Liver (tissue), 9 donors: ENCODE measurements around the gene PRR23E. TPM values are rescaled to one million over a fixed set of nuclear protein-coding genes. Genes with fewer than 3 reads are reported as not detected.

Source experiments
- DNase-seq: peaks from one replicate; pipeline ENCODE4 v3.0.0-alpha.2; 2017; ENCODE audit warnings: low spot score
- H3K27ac ChIP-seq, 2 donors: one replicate each; pipeline ENCODE4 v1.7.0; 2013; ENCODE audit warnings: inconsistent platforms in 2 of 2, low read length in 2 of 2, control low read depth in 1 of 2, low read depth in 1 of 2, mild to moderate bottlenecking in 1 of 2
- H3K27me3 ChIP-seq, 4 donors: one replicate each; pipeline versions ENCODE4 v1.6.1 to v1.7.0; 2013; ENCODE audit warnings: low read length in 3 of 4, inconsistent platforms in 1 of 4, mild to moderate bottlenecking in 1 of 4, moderate library complexity in 1 of 4; ENCODE audit not compliant: control insufficient read depth in 4 of 4, insufficient read depth in 4 of 4
- H3K36me3 ChIP-seq, 4 donors: one replicate each; pipeline versions ENCODE4 v1.6.1 to v1.7.0; 2013; ENCODE audit warnings: low read length in 3 of 4, mild to moderate bottlenecking in 3 of 4, low read depth in 1 of 4, moderate library complexity in 1 of 4; ENCODE audit not compliant: control insufficient read depth in 4 of 4, insufficient read depth in 3 of 4
- H3K4me1 ChIP-seq, 4 donors: one replicate each; pipeline versions ENCODE4 v1.6.1 to v1.7.0; 2013; ENCODE audit warnings: low read length in 3 of 4, mild to moderate bottlenecking in 3 of 4, moderate library complexity in 1 of 4; ENCODE audit not compliant: control insufficient read depth in 4 of 4, insufficient read depth in 4 of 4
- H3K4me3 ChIP-seq, 3 donors: one replicate each; pipeline versions ENCODE4 v1.6.1 to v1.7.0; 2013; ENCODE audit warnings: low read length in 3 of 3, control low read depth in 1 of 3, low read depth in 1 of 3, mild to moderate bottlenecking in 1 of 3
- H3K9ac ChIP-seq, 2 donors: one replicate each; pipeline ENCODE4 v1.7.0; 2013; ENCODE audit warnings: low read length in 2 of 2, mild to moderate bottlenecking in 2 of 2, moderate library complexity in 2 of 2, control low read depth in 1 of 2, low read depth in 1 of 2
- H3K9me3 ChIP-seq, 4 donors: one replicate each; pipeline versions ENCODE4 v1.6.1 to v1.7.0; 2013; ENCODE audit warnings: low read length in 3 of 4; ENCODE audit not compliant: control insufficient read depth in 4 of 4
- EGR1 ChIP-seq, 2 donors: IDR thresholded peaks; 2 replicates each; pipeline ENCODE4 v1.6.1; 2016 to 2018; ENCODE audit warnings: antibody characterized with exemption in 2 of 2, low read depth in 2 of 2
- FOXA1 ChIP-seq: IDR thresholded peaks from 2 replicates; pipeline ENCODE4 v1.6.1; 2016; ENCODE audit warnings: antibody characterized with exemption
- FOXA2 ChIP-seq: IDR thresholded peaks from 2 replicates; pipeline ENCODE4 v1.6.1; 2016; ENCODE audit warnings: antibody characterized with exemption
- GABPA ChIP-seq, 2 donors: IDR thresholded peaks in 1 of 2; conservative IDR thresholded peaks in 1 of 2; 2 replicates each; pipeline ENCODE4 v1.6.1; 2016; ENCODE audit warnings: antibody characterized with exemption in 2 of 2, mild to moderate bottlenecking in 1 of 2, moderate library complexity in 1 of 2
- HNF4A ChIP-seq, 2 donors: conservative IDR thresholded peaks; 2 replicates each; pipeline ENCODE4 v1.6.1; 2016; ENCODE audit warnings: antibody characterized with exemption in 2 of 2, mild to moderate bottlenecking in 2 of 2
- HNF4G ChIP-seq: IDR thresholded peaks from 2 replicates; pipeline ENCODE4 v1.6.1; 2016; ENCODE audit warnings: antibody characterized with exemption
- JUND ChIP-seq, 2 donors: IDR thresholded peaks; 2 replicates each; pipeline ENCODE4 v1.6.1; 2016; ENCODE audit warnings: antibody characterized with exemption in 2 of 2
- MAX ChIP-seq: IDR thresholded peaks from 2 replicates; pipeline ENCODE4 v1.6.1; 2016; ENCODE audit warnings: antibody characterized with exemption
- RAD21 ChIP-seq, 2 donors: IDR thresholded peaks; 2 replicates each; pipeline ENCODE4 v1.6.1; 2016; ENCODE audit warnings: antibody characterized with exemption in 2 of 2, mild to moderate bottlenecking in 2 of 2
- RXRA ChIP-seq, 2 donors: IDR thresholded peaks; 2 replicates each; pipeline ENCODE4 v1.6.1; 2017 to 2018; ENCODE audit warnings: antibody characterized with exemption in 2 of 2, mild to moderate bottlenecking in 1 of 2
- SP1 ChIP-seq: IDR thresholded peaks from 2 replicates; pipeline ENCODE4 v1.6.1; 2018; ENCODE audit warnings: antibody characterized with exemption, mild to moderate bottlenecking
- TAF1 ChIP-seq: conservative IDR thresholded peaks from 2 replicates; pipeline ENCODE4 v1.6.1; 2016; ENCODE audit warnings: antibody characterized with exemption, mild to moderate bottlenecking
- YY1 ChIP-seq: IDR thresholded peaks from 2 replicates; pipeline ENCODE4 v1.6.1; 2016; ENCODE audit warnings: antibody characterized with exemption, mild to moderate bottlenecking
- WGBS: extraction: QIAGEN DNeasy Blood & Tissue Kit; methylation state at CpG from one replicate; pipeline ENCODE4 v1.1.7; 2013; 5-methylcytosine and 5-hydroxymethylcytosine counted together
- polyA plus RNA-seq, 2 donors: library from polyadenylated mRNA; stranded (reverse) in 1 of 2; unstranded in 1 of 2; fragments of 200-250 nt in 1 of 2; fragments of >200 nt in 1 of 2; fragmentation: Nextera tagmentation in 1 of 2; extraction: Ambion mirVana in 1 of 2; gene quantifications; one replicate each; pipeline versions ENCODE4 v1.2.1 to v1.2.3, GENCODE V29; 2013 to 2015
- total RNA-seq, 2 donors: library from RNA; depleted of rRNA; stranded (reverse); fragments of >200 nt; gene quantifications; one replicate each; pipeline ENCODE4 v1.2.3, GENCODE V29; 2014
- TF ChIP-seq, protein P1 (sequence below): fragments of 150-350 bp; IDR thresholded peaks from 2 replicates; pipeline ENCODE4 v1.5.1; 2017; ENCODE audit warnings: improper control_type of control experiment, low read depth, low read length; ENCODE audit not compliant: missing input control
- TF ChIP-seq, protein P2 (sequence below): IDR thresholded peaks from 2 replicates; pipeline ENCODE4 v1.6.1; 2016; ENCODE audit warnings: antibody characterized with exemption
- TF ChIP-seq, protein P3 (sequence below): IDR thresholded peaks from 2 replicates; pipeline ENCODE4 v1.6.1; 2016; ENCODE audit warnings: antibody characterized with exemption, mild to moderate bottlenecking
- donor health status: healthy.
- donor health status: healthy.
- donor health status: healthy.
- donor health status: healthy.
- donor health status: healthy.

PRR23E gene
- total and polyA plus RNA-seq, 4 donors, result not detected

- TF ChIP-seq FOXA1 (no peak), YY1 (no peak), JUND (IDR thresholded peaks at IDR 0.05) (no peak), RAD21 (IDR thresholded peaks at IDR 0.05) (no peak), MAX (no peak)
Observed at GRCh38 chr3:127173516-127174166, 19.3 kb upstream of the PRR23E start (continued).

- Histone ChIP-seq H3K4me1 (no peaks in the 10 kb centered on the region), H3K27me3 (no peaks in the 10 kb centered on the region), H3K27ac (no peak overlapping the region), H3K9me3 (peaks cover 0 to under 1% (median 0%) of the 10 kb centered on the region in 4 donors), H3K4me3 (no peak overlapping the region), H3K9ac (no peak overlapping the region), H3K36me3 (no peaks in the 10 kb centered on the region)
- TF ChIP-seq JUND (IDR thresholded peaks at IDR 0.05) (no peak), HNF4G (no peak), SP1 (no peak), YY1 (no peak), RAD21 (IDR thresholded peaks at IDR 0.05) (no peak), MAX (no peak), GABPA (IDR thresholded peaks at IDR 0.05 in 1 of 2, conservative IDR thresholded peaks at IDR 0.05 in 1 of 2) (no peak), TAF1 (no peak), FOXA1 (no peak), EGR1 (IDR thresholded peaks at IDR 0.05; ENCODE audit: low read depth in 2 of 2) (no peak), RXRA (IDR thresholded peaks at IDR 0.05) (no peak), FOXA2 (no peak), HNF4A (conservative IDR thresholded peaks at IDR 0.05) (no peak)
- TF ChIP-seq, protein P1, sequence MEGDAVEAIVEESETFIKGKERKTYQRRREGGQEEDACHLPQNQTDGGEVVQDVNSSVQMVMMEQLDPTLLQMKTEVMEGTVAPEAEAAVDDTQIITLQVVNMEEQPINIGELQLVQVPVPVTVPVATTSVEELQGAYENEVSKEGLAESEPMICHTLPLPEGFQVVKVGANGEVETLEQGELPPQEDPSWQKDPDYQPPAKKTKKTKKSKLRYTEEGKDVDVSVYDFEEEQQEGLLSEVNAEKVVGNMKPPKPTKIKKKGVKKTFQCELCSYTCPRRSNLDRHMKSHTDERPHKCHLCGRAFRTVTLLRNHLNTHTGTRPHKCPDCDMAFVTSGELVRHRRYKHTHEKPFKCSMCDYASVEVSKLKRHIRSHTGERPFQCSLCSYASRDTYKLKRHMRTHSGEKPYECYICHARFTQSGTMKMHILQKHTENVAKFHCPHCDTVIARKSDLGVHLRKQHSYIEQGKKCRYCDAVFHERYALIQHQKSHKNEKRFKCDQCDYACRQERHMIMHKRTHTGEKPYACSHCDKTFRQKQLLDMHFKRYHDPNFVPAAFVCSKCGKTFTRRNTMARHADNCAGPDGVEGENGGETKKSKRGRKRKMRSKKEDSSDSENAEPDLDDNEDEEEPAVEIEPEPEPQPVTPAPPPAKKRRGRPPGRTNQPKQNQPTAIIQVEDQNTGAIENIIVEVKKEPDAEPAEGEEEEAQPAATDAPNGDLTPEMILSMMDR, result no peak
- TF ChIP-seq, protein P2, sequence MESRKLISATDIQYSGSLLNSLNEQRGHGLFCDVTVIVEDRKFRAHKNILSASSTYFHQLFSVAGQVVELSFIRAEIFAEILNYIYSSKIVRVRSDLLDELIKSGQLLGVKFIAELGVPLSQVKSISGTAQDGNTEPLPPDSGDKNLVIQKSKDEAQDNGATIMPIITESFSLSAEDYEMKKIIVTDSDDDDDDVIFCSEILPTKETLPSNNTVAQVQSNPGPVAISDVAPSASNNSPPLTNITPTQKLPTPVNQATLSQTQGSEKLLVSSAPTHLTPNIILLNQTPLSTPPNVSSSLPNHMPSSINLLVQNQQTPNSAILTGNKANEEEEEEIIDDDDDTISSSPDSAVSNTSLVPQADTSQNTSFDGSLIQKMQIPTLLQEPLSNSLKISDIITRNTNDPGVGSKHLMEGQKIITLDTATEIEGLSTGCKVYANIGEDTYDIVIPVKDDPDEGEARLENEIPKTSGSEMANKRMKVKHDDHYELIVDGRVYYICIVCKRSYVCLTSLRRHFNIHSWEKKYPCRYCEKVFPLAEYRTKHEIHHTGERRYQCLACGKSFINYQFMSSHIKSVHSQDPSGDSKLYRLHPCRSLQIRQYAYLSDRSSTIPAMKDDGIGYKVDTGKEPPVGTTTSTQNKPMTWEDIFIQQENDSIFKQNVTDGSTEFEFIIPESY, result no peak
- TF ChIP-seq, protein P3, sequence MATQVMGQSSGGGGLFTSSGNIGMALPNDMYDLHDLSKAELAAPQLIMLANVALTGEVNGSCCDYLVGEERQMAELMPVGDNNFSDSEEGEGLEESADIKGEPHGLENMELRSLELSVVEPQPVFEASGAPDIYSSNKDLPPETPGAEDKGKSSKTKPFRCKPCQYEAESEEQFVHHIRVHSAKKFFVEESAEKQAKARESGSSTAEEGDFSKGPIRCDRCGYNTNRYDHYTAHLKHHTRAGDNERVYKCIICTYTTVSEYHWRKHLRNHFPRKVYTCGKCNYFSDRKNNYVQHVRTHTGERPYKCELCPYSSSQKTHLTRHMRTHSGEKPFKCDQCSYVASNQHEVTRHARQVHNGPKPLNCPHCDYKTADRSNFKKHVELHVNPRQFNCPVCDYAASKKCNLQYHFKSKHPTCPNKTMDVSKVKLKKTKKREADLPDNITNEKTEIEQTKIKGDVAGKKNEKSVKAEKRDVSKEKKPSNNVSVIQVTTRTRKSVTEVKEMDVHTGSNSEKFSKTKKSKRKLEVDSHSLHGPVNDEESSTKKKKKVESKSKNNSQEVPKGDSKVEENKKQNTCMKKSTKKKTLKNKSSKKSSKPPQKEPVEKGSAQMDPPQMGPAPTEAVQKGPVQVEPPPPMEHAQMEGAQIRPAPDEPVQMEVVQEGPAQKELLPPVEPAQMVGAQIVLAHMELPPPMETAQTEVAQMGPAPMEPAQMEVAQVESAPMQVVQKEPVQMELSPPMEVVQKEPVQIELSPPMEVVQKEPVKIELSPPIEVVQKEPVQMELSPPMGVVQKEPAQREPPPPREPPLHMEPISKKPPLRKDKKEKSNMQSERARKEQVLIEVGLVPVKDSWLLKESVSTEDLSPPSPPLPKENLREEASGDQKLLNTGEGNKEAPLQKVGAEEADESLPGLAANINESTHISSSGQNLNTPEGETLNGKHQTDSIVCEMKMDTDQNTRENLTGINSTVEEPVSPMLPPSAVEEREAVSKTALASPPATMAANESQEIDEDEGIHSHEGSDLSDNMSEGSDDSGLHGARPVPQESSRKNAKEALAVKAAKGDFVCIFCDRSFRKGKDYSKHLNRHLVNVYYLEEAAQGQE, result no peak
- WGBS, result 74% methylated on average over 4 of the region's 4 CpGs
- DNase-seq, result peak; percentile 16
Observed at GRCh38 chr3:127174284-127174683, 18.6 kb upstream of the PRR23E start.
